Esophagus muscularis mucosa (tissue), 4 donors: Measurements from ENCODE around the gene ENOX1. TPM values are rescaled to one million over a fixed set of nuclear protein-coding genes. Genes with fewer than 3 reads are reported as not detected.

Experiments
- DNase-seq: peaks from one replicate; pipeline ENCODE4 v3.0.0-alpha.2; 2017; ENCODE audit errors: extremely low spot score
- H3K27ac ChIP-seq, 4 donors: fragments of 200-600 bp; sonication (generic); replicated peaks in 1 of 4; 1 replicate in 3 of 4; 2 replicates in 1 of 4; pipeline ENCODE4 v1.5.1; 2016 to 2019; ENCODE audit warnings: mild to moderate bottlenecking in 1 of 4
- H3K27me3 ChIP-seq, 4 donors: fragments of 200-600 bp; sonication (generic); one replicate each; pipeline versions ENCODE4 v1.5.1 to v1.6.0; 2016 to 2019
- H3K36me3 ChIP-seq, 4 donors: fragments of 200-600 bp; sonication (generic); one replicate each; pipeline ENCODE4 v1.5.1; 2016 to 2019
- H3K4me1 ChIP-seq, 4 donors: fragments of 200-600 bp; sonication (generic); one replicate each; pipeline ENCODE4 v1.5.1; 2016 to 2019
- H3K4me3 ChIP-seq, 4 donors: fragments of 200-600 bp; sonication (generic); 1 replicate in 2 of 4; 2 replicates in 2 of 4; pipeline ENCODE4 v1.5.1; 2016 to 2019; ENCODE audit warnings: mild to moderate bottlenecking in 4 of 4, moderate library complexity in 1 of 4
- H3K9me3 ChIP-seq, 4 donors: fragments of 200-600 bp; sonication (generic); 1 replicate in 3 of 4; 2 replicates in 1 of 4; pipeline ENCODE4 v1.5.1; 2016 to 2019
- CTCF ChIP-seq, 3 experiments: fragments of 200-600 bp in 2 of 3; fragments of 450-650 bp in 1 of 3; sonication (generic) in 2 of 3; IDR thresholded peaks; one replicate each; pipeline ENCODE4 v1.5.1; 2017 to 2019; ENCODE audit warnings: antibody characterized with exemption in 3 of 3, mild to moderate bottlenecking in 2 of 3, moderate library complexity in 1 of 3
- EP300 ChIP-seq: sonication (generic); formaldehyde crosslinking; IDR thresholded peaks from one replicate; pipeline ENCODE4 v1.6.1; 2017; ENCODE audit warnings: antibody characterized with exemption
- POLR2A ChIP-seq: fragments of 450-650 bp; IDR thresholded peaks from one replicate; pipeline ENCODE4 v1.6.1; 2017; ENCODE audit warnings: antibody characterized with exemption, moderate library complexity, mild to moderate bottlenecking, low read depth
- POLR2AphosphoS5 ChIP-seq, 2 donors: sonication (generic); formaldehyde crosslinking; IDR thresholded peaks; one replicate each; pipeline ENCODE4 v1.6.1; 2017; ENCODE audit warnings: antibody characterized with exemption in 2 of 2
- WGBS: methylation state at CpG from one replicate; pipeline ENCODE4 v1.1.5; 2018; 5-methylcytosine and 5-hydroxymethylcytosine counted together
- intact Hi-C: fragments of 100-400 bp; cut with DNase I; formaldehyde crosslinking; loops from one replicate; pipeline ENCODE4 v1.15.1; 2023
- total RNA-seq, 4 donors: library from RNA; depleted of rRNA; stranded (reverse); fragments of >200 nt; gene quantifications; one replicate each; pipeline versions ENCODE4 v1.1.0 to v1.2.1, GENCODE V29; 2016

ENOX1 gene
- total RNA-seq, 4 donors from 2014 or later, result 9.3 to 14.1 (median 12.4) TPM

GRCh38 chr13:43764349-43764748 is 22.4 kb downstream of the ENOX1 start:
- DNase-seq, result no peak
- TF ChIP-seq CTCF (IDR thresholded peaks at IDR 0.05) (no peak), POLR2AphosphoS5 (IDR thresholded peaks at IDR 0.05) (no peak), EP300 (no peak), POLR2A (no peak)
- 58% methylated on average over 2 of the region's 2 CpGs for WGBS
- H3K27ac ChIP-seq, result peak overlapping the region; percentile 4 to 76 (median 41)
- peaks cover 36 to 78% (median 70%) of the 10 kb centered on the region in 4 donors for H3K4me1 ChIP-seq
- no peak overlapping the region for H3K4me3 ChIP-seq
- H3K9me3 ChIP-seq, result no peaks in the 10 kb centered on the region
- intact Hi-C loops, result no loop called here
- H3K36me3 ChIP-seq, result no peaks in the 10 kb centered on the region
- no peaks in the 10 kb centered on the region for H3K27me3 ChIP-seq

GRCh38 chr13:43763143-43763759 is 23.5 kb downstream of the ENOX1 start:
- Histone ChIP-seq H3K9me3 (no peaks in the 10 kb centered on the region), H3K27ac (peak overlapping the region in 2 of 4 donors; percentile 2 to 76), H3K4me1 (peaks cover 30 to 79% (median 73%) of the 10 kb centered on the region in 4 donors), H3K27me3 (no peaks in the 10 kb centered on the region), H3K4me3 (no peak overlapping the region), H3K36me3 (no peaks in the 10 kb centered on the region)
- WGBS, result 94% methylated on average over 6 of the region's 6 CpGs
- no peak for DNase-seq
- TF ChIP-seq EP300 (no peak), POLR2A (no peak), CTCF (IDR thresholded peaks at IDR 0.05) (no peak), POLR2AphosphoS5 (IDR thresholded peaks at IDR 0.05) (no peak)
- intact Hi-C loops, result no loop called here

- Histone ChIP-seq H3K27ac (no peak overlapping the region), H3K4me1 (peaks cover 17 to 70% (median 61%) of the 10 kb centered on the region in 4 donors)
These were observed 25.0 kb downstream of the ENOX1 start for GRCh38 chr13:43761616-43762315.

GRCh38 chr13:43760257-43760656 is 26.5 kb downstream of the ENOX1 start:
- intact Hi-C loops, result no loop called here
- Histone ChIP-seq H3K4me1 (peaks cover 6 to 66% (median 52%) of the 10 kb centered on the region in 4 donors), H3K36me3 (no peaks in the 10 kb centered on the region), H3K4me3 (no peak overlapping the region), H3K27ac (no peak overlapping the region), H3K27me3 (no peaks in the 10 kb centered on the region), H3K9me3 (no peaks in the 10 kb centered on the region)
- DNase-seq, result no peak
- no peak for TF ChIP-seq EP300
- no peak for TF ChIP-seq POLR2AphosphoS5 (IDR thresholded peaks at IDR 0.05)
- TF ChIP-seq CTCF (IDR thresholded peaks at IDR 0.05), result no peak
- no peak for TF ChIP-seq POLR2A
- WGBS, result 75% methylated on average over 3 of the region's 3 CpGs

More at GRCh38 chr13:43761616-43762315, 25.0 kb downstream of the ENOX1 start:
- Histone ChIP-seq H3K9me3 (no peaks in the 10 kb centered on the region), H3K36me3 (no peaks in the 10 kb centered on the region), H3K4me3 (no peak overlapping the region), H3K27me3 (no peaks in the 10 kb centered on the region)
- DNase-seq, result no peak
- intact Hi-C loops, result no loop called here
- TF ChIP-seq CTCF (IDR thresholded peaks at IDR 0.05) (no peak), POLR2A (no peak), EP300 (no peak), POLR2AphosphoS5 (IDR thresholded peaks at IDR 0.05) (no peak)
- WGBS, result 73% methylated on average over 4 of the region's 4 CpGs
